HG02973 (cell line): Measurements from ENCODE around the gene ZNF490.
"Not testable (repeated sequence)": the region's sequence is repeated elsewhere in the genome, so short reads cannot be mapped to it uniquely, and the experiment has no call there.

Source experiments
- ATAC-seq: cut with Tn5 transposase; IDR thresholded peaks from one replicate; pipeline ENCODE4 v1.9.1; 2021; ENCODE audit warnings: moderate library complexity; ENCODE audit not compliant: unreplicated experiment

The ZNF490 gene

DNA sequence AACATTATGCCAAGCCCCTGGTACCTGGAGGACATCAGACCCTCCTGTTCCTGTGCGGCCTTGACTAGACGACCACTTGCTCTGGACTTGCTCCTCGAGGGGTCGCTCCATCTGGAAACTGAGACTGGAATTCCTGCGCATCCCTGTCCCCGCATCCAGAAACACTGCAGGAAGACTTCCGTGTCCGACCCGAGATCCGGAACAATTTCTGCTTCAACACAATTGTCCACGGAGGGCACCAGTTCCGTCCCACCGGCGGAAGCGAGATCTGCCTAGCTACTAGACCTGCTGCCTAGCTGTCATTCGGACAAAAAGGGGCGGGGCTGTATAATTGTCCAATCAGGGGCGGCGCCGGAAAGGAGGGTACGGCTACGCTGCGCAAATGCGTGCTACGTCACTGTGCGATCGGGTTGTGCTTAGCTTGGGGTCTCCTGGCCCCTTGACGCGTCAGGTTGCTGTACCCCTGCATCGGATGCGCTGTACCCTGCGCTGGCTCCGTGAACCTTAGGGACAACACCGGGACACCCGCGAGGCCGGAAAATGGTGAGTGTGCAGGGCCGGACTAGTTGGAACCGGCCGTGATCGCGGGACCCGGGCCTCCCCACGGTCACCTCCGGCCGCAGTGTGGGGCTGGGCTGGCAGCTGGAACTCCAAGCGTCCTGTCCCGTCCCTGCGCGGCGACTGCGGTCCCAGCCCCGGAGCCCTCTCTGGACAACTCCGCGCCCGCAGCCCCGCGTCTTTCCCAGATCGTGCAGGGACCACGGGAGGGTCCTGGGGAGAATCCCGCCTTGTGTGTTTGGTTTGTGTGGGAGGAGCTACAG is at the start of gene ZNF490, which contains the start of gene ZNF791:
Gene ZNF490 (minus strand): TSS at position 274 of the 821 bp plus-strand sequence. CDS start 133 bp downstream, at position 141.
Gene ZNF791 (plus strand): TSS at position 381 of the 821 bp plus-strand sequence. CDS start 160 bp downstream, at position 541.
- ATAC-seq, result peak; percentile 68

- no peak for ATAC-seq
These were observed 47.4 kb upstream of the ZNF490 start for GRCh38 chr19:12657966-12658365.

DNA sequence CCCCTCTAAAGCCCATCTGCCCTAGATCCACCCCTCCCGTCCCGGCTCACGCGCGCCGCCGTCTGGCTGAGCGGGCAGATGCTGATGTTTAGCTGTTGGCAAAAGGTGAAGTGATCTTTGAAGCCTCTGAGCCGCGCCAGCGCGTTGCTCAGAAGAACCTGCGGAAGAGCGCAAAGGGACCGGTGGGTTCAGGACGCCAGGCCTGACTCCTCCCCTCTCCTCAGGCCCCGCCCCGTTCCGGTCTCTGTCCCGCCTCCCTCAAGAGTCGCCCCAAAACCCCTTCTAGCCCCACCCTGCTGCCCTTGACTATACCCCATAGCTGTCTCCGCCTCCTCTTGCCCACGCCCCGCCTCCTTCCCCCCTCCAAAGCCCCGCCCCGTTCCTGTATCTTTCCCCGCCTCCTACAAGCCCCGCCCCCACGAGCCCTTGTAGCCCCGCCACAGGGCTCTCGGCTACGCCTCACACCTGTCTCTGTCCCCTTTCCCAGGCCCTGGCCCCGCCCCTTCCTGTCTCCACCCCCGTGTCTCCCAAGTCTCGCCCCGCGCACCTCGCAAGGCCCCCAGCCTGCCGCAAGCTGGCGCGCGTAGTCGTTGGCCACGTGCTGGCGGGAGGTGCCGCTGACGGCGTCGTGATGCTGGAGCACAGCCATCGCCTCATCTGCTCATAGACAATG is 46.4 kb upstream of the ZNF490 start:
- no peak for ATAC-seq

DNA sequence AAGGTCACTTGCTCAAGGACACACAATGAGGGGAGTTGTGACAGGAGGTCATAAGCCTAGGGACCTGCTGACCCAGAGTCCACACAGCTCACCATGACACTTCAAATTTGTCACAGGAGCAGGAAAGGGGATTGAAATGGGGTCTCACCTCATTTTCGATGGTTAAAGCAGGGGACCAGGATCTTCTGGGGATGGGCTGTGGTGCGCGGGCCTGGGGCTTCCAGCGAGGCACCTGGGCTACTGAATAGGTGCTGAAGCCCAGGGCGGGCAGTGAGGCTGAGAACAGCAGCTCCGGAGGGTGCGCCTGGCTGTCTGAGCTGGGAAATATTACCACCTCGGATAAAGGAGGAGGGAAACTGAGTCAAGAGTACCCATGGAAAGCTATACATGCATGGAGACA is 44.9 kb upstream of the ZNF490 start:
- ATAC-seq, result no peak

DNA sequence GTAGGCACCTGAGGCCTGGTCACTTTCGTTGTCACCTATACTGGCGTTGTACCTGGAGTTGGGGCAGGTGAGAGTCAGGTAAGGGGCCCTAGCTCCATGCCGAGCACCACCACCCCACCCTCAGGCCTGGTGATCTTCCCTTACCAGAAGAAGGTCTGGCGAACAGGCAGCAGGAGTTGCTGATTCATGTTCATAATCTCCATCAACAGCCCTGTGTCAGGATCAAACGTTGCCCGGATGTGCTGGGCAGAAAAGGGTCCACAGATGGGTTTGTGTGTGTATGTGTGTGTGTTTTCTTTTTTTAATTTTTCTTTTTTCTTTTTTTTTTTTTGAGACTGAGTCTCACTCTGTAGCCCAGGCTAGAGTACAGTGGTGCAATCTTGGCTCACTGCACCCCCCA is 41.6 kb upstream of the ZNF490 start:
- no peak for ATAC-seq

DNA sequence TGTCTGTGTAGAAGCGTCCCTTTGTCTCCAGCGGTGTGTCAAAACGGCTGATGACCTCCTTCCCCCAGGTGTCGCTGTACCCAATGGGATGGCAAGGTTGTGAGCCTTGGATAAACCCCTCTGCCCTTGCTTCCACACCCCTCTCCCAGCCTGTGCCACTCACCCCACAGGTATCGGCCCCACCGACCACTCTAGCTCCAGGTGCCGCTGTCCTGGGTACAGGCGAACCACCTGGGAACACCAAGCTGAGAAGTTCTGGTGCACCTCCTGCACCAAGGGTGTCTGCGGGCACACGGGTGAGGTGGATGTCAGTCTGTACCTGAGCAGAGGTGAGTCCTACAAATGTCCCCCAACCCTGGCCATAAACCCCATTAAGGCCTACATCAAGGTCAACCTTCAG is 39.3 kb upstream of the ZNF490 start:
- no peak for ATAC-seq

DNA sequence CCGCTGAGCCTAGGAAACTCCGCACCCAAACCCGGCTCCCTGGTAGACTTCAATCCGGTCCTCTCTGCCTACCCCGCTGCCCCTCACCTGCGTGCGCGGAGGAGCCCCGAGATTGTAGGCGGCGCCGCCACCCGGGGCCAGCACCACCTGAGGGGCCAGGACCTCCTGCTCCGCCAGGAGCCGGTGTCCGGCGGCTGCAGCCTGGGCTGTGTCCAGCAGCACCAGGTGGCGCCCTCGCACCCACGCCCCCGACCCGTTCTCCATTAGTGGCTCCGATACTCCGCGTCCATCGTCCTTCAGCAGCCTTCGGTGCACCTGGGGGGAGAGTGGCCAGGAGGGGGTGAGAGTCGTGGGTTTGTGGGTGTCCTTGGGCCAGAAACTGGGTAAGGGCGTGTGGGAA is 37.5 kb upstream of the ZNF490 start:
- no peak for ATAC-seq

DNA sequence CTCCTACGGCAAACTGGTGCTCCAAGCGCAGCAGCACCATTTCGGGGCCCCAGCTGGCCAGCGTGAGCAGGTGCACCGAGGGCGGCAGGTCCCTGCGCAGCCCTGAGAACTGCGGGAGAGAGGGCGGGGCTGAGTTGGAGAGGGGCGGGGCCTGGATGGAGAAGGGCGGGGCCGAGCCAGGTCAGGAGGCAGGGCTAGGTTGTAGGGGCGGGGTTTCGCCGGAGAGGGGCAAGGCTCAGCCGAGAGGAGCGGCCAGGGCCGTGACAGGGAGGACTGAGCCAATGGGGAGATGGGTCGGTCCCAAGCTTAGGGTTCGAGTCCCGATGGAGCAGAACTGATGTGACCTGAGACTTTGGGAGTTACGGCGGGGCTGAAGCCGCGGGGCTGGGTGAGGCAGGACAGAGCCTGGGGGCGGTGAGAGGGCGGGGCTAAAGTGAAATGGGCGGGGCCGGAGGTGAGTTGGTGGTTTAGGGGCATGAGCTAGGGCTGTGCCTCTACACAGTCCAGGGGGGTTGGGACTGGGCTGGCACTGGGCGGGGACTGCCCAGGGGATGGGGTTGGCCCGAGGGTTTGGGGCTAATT is 37.0 kb upstream of the ZNF490 start:
- ATAC-seq, result no peak

DNA sequence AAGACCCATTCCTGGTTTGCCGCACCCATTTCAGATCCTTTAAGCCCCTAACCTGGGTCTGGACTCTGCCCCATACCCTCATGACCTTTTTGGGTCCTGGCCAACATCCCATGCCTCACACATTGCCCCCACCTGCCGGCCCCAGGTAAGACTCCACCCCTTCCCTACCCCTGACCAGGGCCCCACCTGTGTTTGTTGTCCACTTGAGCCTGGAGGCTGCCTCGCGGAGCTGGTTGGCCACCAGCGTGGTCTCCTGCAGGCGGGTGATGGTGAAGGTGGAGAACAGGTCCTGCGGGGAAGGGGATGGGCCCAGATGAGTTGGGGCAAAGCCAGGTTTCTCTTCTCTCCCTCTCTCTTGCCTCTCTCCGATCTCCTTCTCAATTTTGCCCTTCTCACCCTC is 36.4 kb upstream of the ZNF490 start:
- ATAC-seq, result no peak

DNA sequence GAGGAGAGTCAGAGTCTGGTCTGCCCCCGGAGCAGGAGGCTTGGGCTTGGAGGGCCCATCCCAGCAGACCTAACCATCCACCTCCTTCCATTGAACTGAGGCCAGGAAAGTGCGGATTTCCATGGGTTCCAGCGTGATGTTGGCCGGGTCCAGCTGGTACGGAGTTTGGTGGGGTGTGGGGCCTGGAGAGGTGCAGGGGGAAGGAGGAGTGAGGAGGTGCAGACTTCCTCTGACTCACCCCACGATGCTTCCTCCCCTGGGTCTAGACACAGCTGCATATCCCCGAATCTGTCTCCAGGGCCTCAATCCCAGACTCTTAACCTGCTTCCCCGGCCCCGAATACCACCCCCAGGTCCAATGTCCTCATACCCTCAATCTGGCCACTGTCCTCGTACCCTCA is 35.9 kb upstream of the ZNF490 start:
- no peak for ATAC-seq

DNA sequence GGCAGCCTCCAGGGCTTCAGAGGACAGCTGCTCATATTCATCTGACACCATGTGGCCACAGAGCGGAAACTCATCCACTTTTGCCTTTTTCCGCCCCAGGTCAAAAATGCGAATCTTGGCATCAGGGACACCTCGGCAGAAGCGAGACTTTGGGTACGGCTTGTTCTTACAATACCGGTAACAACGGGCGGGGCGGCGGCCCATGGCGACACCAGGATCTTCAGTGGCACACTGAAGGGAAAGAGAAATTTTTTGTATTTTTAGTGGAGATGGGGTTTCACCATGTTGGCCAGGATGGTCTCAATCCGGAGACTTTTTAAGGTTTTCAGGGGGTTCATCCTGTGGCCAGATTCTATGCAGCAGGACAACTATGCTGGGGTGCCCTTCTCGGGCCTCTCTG is 33.1 kb upstream of the ZNF490 start:
- not testable (repeated sequence) for ATAC-seq

GRCh38 chr19:12642506-12642905 is 31.9 kb upstream of the ZNF490 start:
- no peak for ATAC-seq

- ATAC-seq, result no peak
These were observed 30.8 kb upstream of the ZNF490 start for GRCh38 chr19:12641456-12641855.

DNA sequence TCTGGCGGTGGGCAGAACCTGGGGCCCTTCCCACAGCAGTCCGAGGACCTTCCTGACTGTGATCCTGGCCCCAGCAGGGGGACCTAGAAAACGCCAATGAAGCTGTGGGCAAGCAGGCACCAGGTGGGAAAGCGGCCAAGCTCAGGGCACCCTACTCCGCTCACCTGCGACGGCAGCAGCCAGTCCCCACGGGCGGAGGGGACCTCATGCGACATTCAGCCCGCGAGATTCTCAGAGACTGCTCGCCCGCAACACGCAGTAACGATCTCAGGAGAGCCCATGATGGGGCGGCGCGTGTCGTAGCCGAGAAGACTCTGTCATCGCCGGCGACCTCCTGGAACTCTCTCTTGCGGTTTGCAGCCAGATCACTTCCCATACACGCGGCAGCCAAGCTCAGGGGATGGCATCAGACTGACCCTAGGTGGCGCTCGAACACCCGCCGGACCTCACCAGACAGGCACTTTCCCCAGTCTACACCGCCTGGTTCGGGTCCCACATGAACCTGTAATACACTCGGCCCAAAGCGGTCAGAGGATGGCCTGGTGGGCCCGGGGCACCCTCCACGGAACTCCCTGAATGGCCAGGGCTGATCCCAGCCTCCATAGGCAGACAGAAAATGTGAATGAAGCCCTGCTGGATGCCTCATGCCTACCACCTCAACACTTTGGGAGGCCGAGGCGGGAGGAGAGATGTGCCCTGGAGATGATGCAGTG is 29.4 kb upstream of the ZNF490 start:
- ATAC-seq, result no peak

GRCh38 chr19:12638611-12639182 is 28.1 kb upstream of the ZNF490 start:
- ATAC-seq, result no peak

- ATAC-seq, result no peak
These were observed 26.0 kb upstream of the ZNF490 start for GRCh38 chr19:12636631-12637030.

- no peak for ATAC-seq
These were observed 18.6 kb upstream of the ZNF490 start for GRCh38 chr19:12629215-12629614.

GRCh38 chr19:12628040-12629022 is 17.7 kb upstream of the ZNF490 start:
- no peak for ATAC-seq

DNA sequence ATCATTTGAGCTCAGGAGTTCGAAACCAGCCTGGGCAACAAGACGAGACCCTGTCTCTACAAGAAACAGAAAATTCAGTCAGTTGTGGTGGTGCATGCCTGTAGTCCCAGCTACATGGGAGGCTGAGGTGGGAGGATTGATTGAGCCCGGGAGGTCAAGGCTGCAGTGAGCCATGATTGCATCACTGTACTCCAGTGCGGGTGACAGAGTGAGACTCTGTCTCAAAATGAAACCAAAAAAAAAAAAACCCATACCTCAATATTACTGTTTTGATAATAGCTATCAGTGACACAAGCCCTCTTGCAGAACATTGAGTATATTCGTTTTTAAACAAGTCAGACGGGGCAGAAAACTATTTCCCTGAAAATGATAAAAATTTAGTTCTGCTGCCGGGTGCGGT is 16.3 kb upstream of the ZNF490 start:
- ATAC-seq, result no peak
